Left ventricle myocardium inferior (tissue), 1 donor: ENCODE measurements around the gene POLA1. TPM values are rescaled to one million over a fixed set of nuclear protein-coding genes. Genes with fewer than 3 reads are reported as not detected.

ENCODE experiments used
- DNase-seq: peaks from one replicate; pipeline ENCODE4 v3.0.0-alpha.2; 2020
- H3K27ac ChIP-seq: fragments of 200-600 bp; replicated peaks from 2 replicates; pipeline ENCODE4 v1.8.0; 2021
- H3K27me3 ChIP-seq: fragments of 200-600 bp; 2 replicates; pipeline ENCODE4 v1.8.0; 2021; ENCODE audit warnings: low read depth
- H3K36me3 ChIP-seq: fragments of 200-600 bp; 2 replicates; pipeline ENCODE4 v1.8.0; 2021
- H3K4me1 ChIP-seq: fragments of 200-600 bp; 2 replicates; pipeline ENCODE4 v1.8.0; 2021
- H3K4me3 ChIP-seq: fragments of 200-600 bp; 2 replicates; pipeline ENCODE4 v1.8.0; 2021; ENCODE audit warnings: mild to moderate bottlenecking, moderate library complexity
- H3K9me3 ChIP-seq: fragments of 200-600 bp; replicated peaks from 2 replicates; pipeline ENCODE4 v1.8.0; 2021
- intact Hi-C: fragments of 100-400 bp; cut with micrococcal nuclease; formaldehyde crosslinking; loops from one replicate; pipeline ENCODE4 v1.11.0; 2022
- total RNA-seq: library from RNA; stranded (reverse); fragmentation: NEBNext Ultra II Directional; extraction: Animal tissue kit (Norgen Biotek cat#: 25700); gene quantifications from one replicate; pipeline ENCODE4 v1.2.1, GENCODE V29; 2021
- TF ChIP-seq, protein P1 (sequence below): fragments of 200-600 bp; IDR thresholded peaks from 2 replicates; pipeline ENCODE4 v1.8.0; 2021; ENCODE audit warnings: antibody characterized with exemption, mild to moderate bottlenecking, borderline replicate concordance
- donor health status: DM: no; HTN: yes; CAD: no; lungs with severe emphysema.

The POLA1 gene
- total RNA-seq, 1 donor from 2014 or later = 7.3 TPM

DNA sequence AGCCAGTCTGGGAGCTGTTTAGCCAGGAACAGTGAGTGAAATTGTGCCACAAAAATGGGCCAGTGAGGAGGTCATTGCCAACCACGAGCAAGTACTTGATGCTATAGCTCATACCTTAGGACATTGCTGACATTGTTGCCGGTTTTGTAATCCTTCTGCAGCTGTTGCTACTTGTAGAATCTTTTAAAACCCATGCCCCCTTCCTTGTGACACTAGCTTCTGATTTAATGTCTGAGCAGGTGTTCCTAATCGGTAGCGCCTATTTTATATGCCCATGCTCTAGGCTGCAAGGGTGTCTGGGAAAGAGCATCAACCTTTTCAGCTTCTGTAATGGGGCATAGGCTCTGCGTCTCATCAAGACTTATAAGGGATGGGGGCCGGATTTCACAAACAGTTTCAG is 2.6 kb downstream of the POLA1 start:
- DNase-seq = no peak
- H3K9me3 ChIP-seq = no peaks in the 10 kb centered on the region
- peaks cover 9% of the 10 kb centered on the region for H3K36me3 ChIP-seq
- TF ChIP-seq, protein P1, sequence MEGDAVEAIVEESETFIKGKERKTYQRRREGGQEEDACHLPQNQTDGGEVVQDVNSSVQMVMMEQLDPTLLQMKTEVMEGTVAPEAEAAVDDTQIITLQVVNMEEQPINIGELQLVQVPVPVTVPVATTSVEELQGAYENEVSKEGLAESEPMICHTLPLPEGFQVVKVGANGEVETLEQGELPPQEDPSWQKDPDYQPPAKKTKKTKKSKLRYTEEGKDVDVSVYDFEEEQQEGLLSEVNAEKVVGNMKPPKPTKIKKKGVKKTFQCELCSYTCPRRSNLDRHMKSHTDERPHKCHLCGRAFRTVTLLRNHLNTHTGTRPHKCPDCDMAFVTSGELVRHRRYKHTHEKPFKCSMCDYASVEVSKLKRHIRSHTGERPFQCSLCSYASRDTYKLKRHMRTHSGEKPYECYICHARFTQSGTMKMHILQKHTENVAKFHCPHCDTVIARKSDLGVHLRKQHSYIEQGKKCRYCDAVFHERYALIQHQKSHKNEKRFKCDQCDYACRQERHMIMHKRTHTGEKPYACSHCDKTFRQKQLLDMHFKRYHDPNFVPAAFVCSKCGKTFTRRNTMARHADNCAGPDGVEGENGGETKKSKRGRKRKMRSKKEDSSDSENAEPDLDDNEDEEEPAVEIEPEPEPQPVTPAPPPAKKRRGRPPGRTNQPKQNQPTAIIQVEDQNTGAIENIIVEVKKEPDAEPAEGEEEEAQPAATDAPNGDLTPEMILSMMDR = no peak
- peaks cover 15% of the 10 kb centered on the region for H3K4me1 ChIP-seq
- intact Hi-C loops = no loop called here
- no peaks in the 10 kb centered on the region for H3K27me3 ChIP-seq
- no peak overlapping the region for H3K27ac ChIP-seq
- no peak overlapping the region for H3K4me3 ChIP-seq

- peaks cover 26% of the 10 kb centered on the region for H3K36me3 ChIP-seq
- TF ChIP-seq, protein P1 = no peak
- no peak overlapping the region for H3K4me3 ChIP-seq
- intact Hi-C loops = no loop called here
- no peaks in the 10 kb centered on the region for H3K27me3 ChIP-seq
- no peak for DNase-seq
- H3K4me1 ChIP-seq = no peaks in the 10 kb centered on the region
- no peaks in the 10 kb centered on the region for H3K9me3 ChIP-seq
- no peak overlapping the region for H3K27ac ChIP-seq
Measured at GRCh38 chrX:24702362-24703184, 8.9 kb downstream of the POLA1 start.

GRCh38 chrX:24703185-24703494 is 9.4 kb downstream of the POLA1 start:
- H3K4me3 ChIP-seq = no peak overlapping the region
- no peaks in the 10 kb centered on the region for H3K9me3 ChIP-seq
- DNase-seq = no peak
- no peak overlapping the region for H3K27ac ChIP-seq
- H3K4me1 ChIP-seq = no peaks in the 10 kb centered on the region
- intact Hi-C loops = no loop called here
- TF ChIP-seq, protein P1 = no peak
- H3K27me3 ChIP-seq = no peaks in the 10 kb centered on the region
- peaks cover 26% of the 10 kb centered on the region for H3K36me3 ChIP-seq

GRCh38 chrX:24718771-24719170 is 25.1 kb downstream of the POLA1 start:
- no peak for DNase-seq
- Histone ChIP-seq H3K4me3 (no peak overlapping the region), H3K27ac (no peak overlapping the region), H3K4me1 (no peaks in the 10 kb centered on the region), H3K9me3 (no peaks in the 10 kb centered on the region), H3K27me3 (no peaks in the 10 kb centered on the region), H3K36me3 (peaks cover 36% of the 10 kb centered on the region)
- TF ChIP-seq, protein P1 = no peak
- intact Hi-C loops = no loop called here

DNA sequence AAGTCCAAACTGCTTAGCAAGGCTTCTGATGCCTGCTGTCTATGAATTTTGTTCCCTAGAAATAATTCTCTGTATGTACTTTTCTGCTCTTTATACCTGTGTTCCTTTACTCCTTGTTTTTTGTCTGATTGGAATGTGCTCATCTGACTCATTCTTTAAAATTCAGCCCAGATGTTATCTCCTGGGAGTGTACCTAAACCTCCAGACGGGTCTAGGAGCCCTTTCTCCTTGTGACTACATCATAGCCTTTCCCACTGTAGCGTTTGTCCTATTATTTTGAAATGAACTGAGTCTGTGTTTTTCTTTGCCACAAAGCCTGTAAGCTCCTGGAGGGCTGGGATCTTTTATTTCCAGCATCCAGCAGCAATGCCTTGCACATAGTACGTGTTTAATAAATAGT is 26.3 kb downstream of the POLA1 start:
- TF ChIP-seq, protein P1 = no peak
- peaks cover 31% of the 10 kb centered on the region for H3K36me3 ChIP-seq
- no peak overlapping the region for H3K27ac ChIP-seq
- no peak overlapping the region for H3K4me3 ChIP-seq
- no peaks in the 10 kb centered on the region for H3K27me3 ChIP-seq
- H3K4me1 ChIP-seq = no peaks in the 10 kb centered on the region
- intact Hi-C loops = no loop called here
- no peak for DNase-seq
- no peaks in the 10 kb centered on the region for H3K9me3 ChIP-seq
